ENCODE data around the gene EIF3J. TPM values are rescaled to one million over a fixed set of nuclear protein-coding genes. Genes with fewer than 3 reads are reported as not detected.
"Not testable (repeated sequence)": the region's sequence is repeated elsewhere in the genome, so short reads cannot be mapped to it uniquely, and the experiment has no call there.

EIF3J gene
- total and polyA plus RNA-seq, 2 donors from 2014 or later: 49.8 to 69.1 TPM

GRCh38 chr15:44527241-44527640, 9.7 kb upstream of the EIF3J start:
- intact Hi-C loops (cut with DNase I): no loop called here
- Histone ChIP-seq H3K4me3 (ENCODE audit: low read length in 3 of 3) (no peak overlapping the region), H3K27ac (ENCODE audit: low read depth in 2 of 2, low read length in 2 of 2) (no peak overlapping the region)

GRCh38 chr15:44529864-44530604, 6.9 kb upstream of the EIF3J start:
- H3K9me3 ChIP-seq (ENCODE audit: control insufficient read depth in 2 of 3, insufficient read depth in 1 of 3, low read length in 3 of 3): no peaks in the 10 kb centered on the region
- no peak overlapping the region for H3K27ac ChIP-seq (ENCODE audit: low read depth in 2 of 2, low read length in 2 of 2)
- TF ChIP-seq, protein P1, sequence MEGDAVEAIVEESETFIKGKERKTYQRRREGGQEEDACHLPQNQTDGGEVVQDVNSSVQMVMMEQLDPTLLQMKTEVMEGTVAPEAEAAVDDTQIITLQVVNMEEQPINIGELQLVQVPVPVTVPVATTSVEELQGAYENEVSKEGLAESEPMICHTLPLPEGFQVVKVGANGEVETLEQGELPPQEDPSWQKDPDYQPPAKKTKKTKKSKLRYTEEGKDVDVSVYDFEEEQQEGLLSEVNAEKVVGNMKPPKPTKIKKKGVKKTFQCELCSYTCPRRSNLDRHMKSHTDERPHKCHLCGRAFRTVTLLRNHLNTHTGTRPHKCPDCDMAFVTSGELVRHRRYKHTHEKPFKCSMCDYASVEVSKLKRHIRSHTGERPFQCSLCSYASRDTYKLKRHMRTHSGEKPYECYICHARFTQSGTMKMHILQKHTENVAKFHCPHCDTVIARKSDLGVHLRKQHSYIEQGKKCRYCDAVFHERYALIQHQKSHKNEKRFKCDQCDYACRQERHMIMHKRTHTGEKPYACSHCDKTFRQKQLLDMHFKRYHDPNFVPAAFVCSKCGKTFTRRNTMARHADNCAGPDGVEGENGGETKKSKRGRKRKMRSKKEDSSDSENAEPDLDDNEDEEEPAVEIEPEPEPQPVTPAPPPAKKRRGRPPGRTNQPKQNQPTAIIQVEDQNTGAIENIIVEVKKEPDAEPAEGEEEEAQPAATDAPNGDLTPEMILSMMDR (IDR thresholded peaks at IDR 0.05; ENCODE audit: borderline replicate concordance, extremely low read depth, insufficient read depth): no peak
- no peak overlapping the region for H3K4me3 ChIP-seq (ENCODE audit: low read length in 3 of 3)
- no peaks in the 10 kb centered on the region for H3K27me3 ChIP-seq (ENCODE audit: control insufficient read depth, insufficient read depth, low read length)
- H3K4me1 ChIP-seq (ENCODE audit: control insufficient read depth in 2 of 3, insufficient read depth in 2 of 3, low read depth in 1 of 3, low read length in 3 of 3): peaks cover 0 to 1% (median under 1%) of the 10 kb centered on the region in 3 donors
- FAIRE-seq (no peak), DNase-seq (no peak)
- intact Hi-C loops (cut with DNase I): no loop called here
- peaks cover 0 to 4% (median 1%) of the 10 kb centered on the region in 3 donors for H3K36me3 ChIP-seq (ENCODE audit: control insufficient read depth in 2 of 3, insufficient read depth in 3 of 3, low read length in 3 of 3)
- no peak overlapping the region for H3K9ac ChIP-seq (ENCODE audit: low read length in 3 of 3)

More at GRCh38 chr15:44527241-44527640, 9.7 kb upstream of the EIF3J start:
- no peak for FAIRE-seq
- Histone ChIP-seq H3K4me1 (ENCODE audit: control insufficient read depth in 2 of 3, insufficient read depth in 2 of 3, low read depth in 1 of 3, low read length in 3 of 3) (no peaks in the 10 kb centered on the region), H3K36me3 (ENCODE audit: control insufficient read depth in 2 of 3, insufficient read depth in 3 of 3, low read length in 3 of 3) (peaks cover 0 to 13% (median 5%) of the 10 kb centered on the region in 3 donors), H3K9ac (ENCODE audit: low read length in 3 of 3) (no peak overlapping the region), H3K9me3 (ENCODE audit: control insufficient read depth in 2 of 3, insufficient read depth in 1 of 3, low read length in 3 of 3) (no peaks in the 10 kb centered on the region), H3K27me3 (ENCODE audit: control insufficient read depth, insufficient read depth, low read length) (no peaks in the 10 kb centered on the region)
- TF ChIP-seq, protein P1 (IDR thresholded peaks at IDR 0.05; ENCODE audit: borderline replicate concordance, extremely low read depth, insufficient read depth): no peak
- no peak for DNase-seq

DNA sequence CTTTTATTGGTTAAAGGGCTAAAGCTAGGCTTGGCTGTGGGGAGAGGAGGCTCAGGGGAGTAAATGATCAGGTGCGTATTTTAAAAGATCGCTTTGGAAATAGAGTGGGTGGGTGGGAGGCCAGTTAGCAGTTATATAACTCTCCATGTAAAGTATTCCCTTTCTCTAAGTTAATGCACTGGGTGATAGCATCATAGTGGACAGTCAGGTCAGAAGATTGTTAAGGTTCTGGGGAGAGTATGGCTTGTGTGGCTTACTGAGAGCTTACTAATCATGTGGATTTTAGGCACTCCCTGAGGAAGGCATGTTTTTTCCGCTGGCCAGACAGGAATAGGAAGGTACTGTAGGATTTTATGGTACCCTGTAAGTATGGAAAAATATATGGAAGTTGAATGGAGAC, 6.3 kb upstream of the EIF3J start:
- intact Hi-C loops (cut with DNase I): no loop called here
- DNase-seq: no peak
- H3K9me3 ChIP-seq (ENCODE audit: control insufficient read depth in 2 of 3, insufficient read depth in 1 of 3, low read length in 3 of 3): no peaks in the 10 kb centered on the region
- no peak overlapping the region for H3K9ac ChIP-seq (ENCODE audit: low read length in 3 of 3)
- TF ChIP-seq, protein P1 (IDR thresholded peaks at IDR 0.05; ENCODE audit: borderline replicate concordance, extremely low read depth, insufficient read depth): no peak
- H3K4me1 ChIP-seq (ENCODE audit: control insufficient read depth in 2 of 3, insufficient read depth in 2 of 3, low read depth in 1 of 3, low read length in 3 of 3): peaks cover 0 to 6% (median 5%) of the 10 kb centered on the region in 3 donors
- FAIRE-seq: no peak
- no peak overlapping the region for H3K4me3 ChIP-seq (ENCODE audit: low read length in 3 of 3)
- H3K27ac ChIP-seq (ENCODE audit: low read depth in 2 of 2, low read length in 2 of 2): no peak overlapping the region
- no peaks in the 10 kb centered on the region for H3K27me3 ChIP-seq (ENCODE audit: control insufficient read depth, insufficient read depth, low read length)
- no peaks in the 10 kb centered on the region for H3K36me3 ChIP-seq (ENCODE audit: control insufficient read depth in 2 of 3, insufficient read depth in 3 of 3, low read length in 3 of 3)

DNA sequence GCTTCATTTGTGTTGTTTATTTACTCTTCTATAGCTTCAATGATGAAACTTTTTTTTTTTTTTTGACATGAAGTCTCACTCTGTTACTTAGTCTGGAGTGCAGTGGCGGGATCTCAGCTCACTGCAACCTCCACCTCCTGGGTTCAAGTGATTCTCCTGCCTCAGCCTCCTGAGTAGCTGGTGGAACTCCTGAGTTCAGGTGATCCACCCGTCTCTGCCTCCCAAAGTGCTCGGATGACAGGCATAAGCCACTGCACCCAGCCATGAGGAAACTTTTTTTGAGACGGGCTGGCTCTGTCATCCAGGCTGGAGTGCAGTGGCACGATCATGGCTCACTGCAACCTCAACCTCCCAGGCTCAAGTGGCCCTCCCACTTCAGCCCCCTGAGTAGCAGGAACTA, 4.7 kb upstream of the EIF3J start:
- H3K9ac ChIP-seq (ENCODE audit: low read length in 3 of 3); H3K36me3 ChIP-seq (ENCODE audit: control insufficient read depth in 2 of 3, insufficient read depth in 3 of 3, low read length in 3 of 3); H3K27ac ChIP-seq (ENCODE audit: low read depth in 2 of 2, low read length in 2 of 2); DNase-seq; H3K9me3 ChIP-seq (ENCODE audit: control insufficient read depth in 2 of 3, insufficient read depth in 1 of 3, low read length in 3 of 3); H3K27me3 ChIP-seq (ENCODE audit: control insufficient read depth, insufficient read depth, low read length); intact Hi-C loops (cut with DNase I); FAIRE-seq; H3K4me3 ChIP-seq (ENCODE audit: low read length in 3 of 3); H3K4me1 ChIP-seq (ENCODE audit: control insufficient read depth in 2 of 3, insufficient read depth in 2 of 3, low read depth in 1 of 3, low read length in 3 of 3): not testable (repeated sequence)
